Glutamatergic neuron (in vitro differentiated cells): ENCODE data around the gene TICRR. TPM values are rescaled to one million over a fixed set of nuclear protein-coding genes. Genes with fewer than 3 reads are reported as not detected.

Source experiments
- DNase-seq: peaks from one replicate; pipeline ENCODE4 v3.0.0; 2022
- H3K27ac Mint-ChIP-seq: one replicate; pipeline ENCODE4 v1.8.0; 2020; ENCODE audit warnings: mild to moderate bottlenecking, mixed read lengths, inconsistent platforms; ENCODE audit not compliant: unreplicated experiment
- H3K27me3 Mint-ChIP-seq: one replicate; pipeline ENCODE4 v1.8.0; 2020; ENCODE audit warnings: mild to moderate bottlenecking, moderate library complexity, mixed read lengths, inconsistent platforms; ENCODE audit not compliant: unreplicated experiment
- H3K36me3 Mint-ChIP-seq: one replicate; pipeline ENCODE4 v1.8.0; 2020; ENCODE audit warnings: mild to moderate bottlenecking, mixed read lengths, inconsistent platforms; ENCODE audit not compliant: unreplicated experiment
- H3K4me1 Mint-ChIP-seq: one replicate; pipeline ENCODE4 v1.8.0; 2020; ENCODE audit warnings: mild to moderate bottlenecking, low read depth, mixed read lengths, inconsistent platforms; ENCODE audit not compliant: unreplicated experiment
- H3K4me3 Mint-ChIP-seq: one replicate; pipeline ENCODE4 v1.8.0; 2020; ENCODE audit warnings: mild to moderate bottlenecking, mixed read lengths, inconsistent platforms; ENCODE audit not compliant: unreplicated experiment
- H3K9me3 Mint-ChIP-seq: one replicate; pipeline ENCODE4 v1.8.0; 2020; ENCODE audit warnings: mild to moderate bottlenecking, moderate library complexity, mixed read lengths, inconsistent platforms; ENCODE audit not compliant: unreplicated experiment
- CTCF ChIP-seq: fragments of 200-600 bp; sonication (generic); IDR thresholded peaks from one replicate; pipeline ENCODE4 v1.5.0; 2021; ENCODE audit not compliant: partially characterized antibody, unreplicated experiment
- total RNA-seq: library from RNA; stranded (reverse); fragmentation: NEBNext Ultra II Directional; extraction: Animal tissue kit (Norgen Biotek cat#: 25700); gene quantifications from one replicate; pipeline ENCODE4 v1.2.1, GENCODE V29; 2021; ENCODE audit not compliant: unreplicated experiment

Gene TICRR
- total RNA-seq, 1 donor from 2014 or later: 2.7 TPM

DNA sequence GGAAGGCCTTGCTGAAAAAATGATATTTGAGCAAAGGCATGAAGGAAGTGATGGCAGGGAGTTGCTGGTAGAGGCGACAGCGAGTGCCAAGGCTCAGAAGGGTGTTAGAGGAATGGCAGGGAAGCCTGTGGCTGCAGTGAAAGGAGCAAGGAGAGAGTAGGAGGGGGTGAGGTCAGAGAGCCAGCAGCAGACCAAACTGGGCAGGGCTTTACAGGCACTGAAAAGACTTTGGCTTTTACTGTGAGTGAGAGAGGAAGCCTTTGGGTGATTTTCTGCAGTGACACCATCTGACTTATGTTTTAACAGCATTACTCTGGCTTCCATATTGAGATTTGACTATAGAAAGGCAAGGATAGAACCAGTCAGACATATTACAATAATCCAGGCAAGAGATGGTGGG is 11.4 kb downstream of the TICRR start:
- Mint-ChIP-seq H3K36me3 (no peaks in the 10 kb centered on the region), H3K4me3 (no peak overlapping the region), H3K27me3 (no peaks in the 10 kb centered on the region), H3K9me3 (no peaks in the 10 kb centered on the region), H3K4me1 (no peaks in the 10 kb centered on the region), H3K27ac (no peak overlapping the region)
- no peak for DNase-seq
- no peak for TF ChIP-seq CTCF

GRCh38 chr15:89587955-89588354 is 12.7 kb downstream of the TICRR start:
- Mint-ChIP-seq H3K4me3 (no peak overlapping the region), H3K9me3 (no peaks in the 10 kb centered on the region), H3K27me3 (no peaks in the 10 kb centered on the region), H3K27ac (no peak overlapping the region), H3K4me1 (no peaks in the 10 kb centered on the region), H3K36me3 (no peaks in the 10 kb centered on the region)
- DNase-seq: no peak
- TF ChIP-seq CTCF: no peak

DNA sequence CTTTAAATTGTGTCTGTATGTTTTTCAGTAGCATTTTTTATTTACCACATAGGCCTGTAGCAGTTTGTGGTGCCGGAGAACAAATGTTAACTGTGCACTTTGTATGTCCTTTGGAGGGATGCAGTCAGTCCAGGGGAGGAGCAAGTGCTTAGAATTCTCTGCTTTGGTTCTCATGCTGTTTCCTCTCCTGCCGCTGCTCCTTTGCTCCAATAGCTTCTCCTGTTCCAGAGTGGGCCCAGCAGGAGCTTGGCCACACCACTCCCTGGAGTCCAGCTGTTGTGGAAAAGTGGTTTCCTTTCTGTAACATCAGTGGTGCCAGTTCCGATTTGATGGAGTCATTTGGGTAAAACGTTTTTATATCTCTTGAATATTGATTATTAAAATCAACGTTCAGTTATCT is 16.6 kb downstream of the TICRR start:
- Mint-ChIP-seq H3K27ac (no peak overlapping the region), H3K4me3 (no peak overlapping the region), H3K36me3 (no peaks in the 10 kb centered on the region), H3K4me1 (peaks cover 2% of the 10 kb centered on the region), H3K27me3 (no peaks in the 10 kb centered on the region), H3K9me3 (no peaks in the 10 kb centered on the region)
- DNase-seq: no peak
- TF ChIP-seq CTCF: no peak

GRCh38 chr15:89593018-89593417 is 17.7 kb downstream of the TICRR start:
- Mint-ChIP-seq H3K36me3 (no peaks in the 10 kb centered on the region), H3K4me3 (no peak overlapping the region), H3K27me3 (no peaks in the 10 kb centered on the region), H3K27ac (no peak overlapping the region), H3K4me1 (peaks cover 2% of the 10 kb centered on the region), H3K9me3 (no peaks in the 10 kb centered on the region)
- no peak for TF ChIP-seq CTCF
- no peak for DNase-seq

DNA sequence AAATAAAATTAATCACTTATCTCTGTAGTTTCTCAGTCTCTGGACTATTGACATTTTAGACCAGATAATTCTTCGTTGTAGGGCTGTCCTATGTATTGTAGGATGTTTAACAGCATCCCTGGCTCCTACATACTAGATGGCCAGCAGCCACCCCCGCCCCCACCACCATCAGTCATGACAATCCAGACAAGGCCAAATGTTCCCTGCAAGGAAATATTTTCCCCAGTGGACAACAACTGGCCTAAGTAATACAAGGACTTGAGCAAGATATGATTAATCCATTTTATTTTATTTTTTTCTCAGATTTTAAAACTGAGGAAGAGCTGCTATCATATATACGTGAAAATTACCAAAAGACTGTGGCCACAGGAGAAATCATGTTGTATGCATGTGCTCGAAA is 23.8 kb downstream of the TICRR start:
- no peak for TF ChIP-seq CTCF
- Mint-ChIP-seq H3K9me3 (no peaks in the 10 kb centered on the region), H3K27me3 (no peaks in the 10 kb centered on the region), H3K36me3 (no peaks in the 10 kb centered on the region), H3K4me3 (no peak overlapping the region), H3K4me1 (peaks cover 2% of the 10 kb centered on the region), H3K27ac (no peak overlapping the region)
- DNase-seq: no peak
